ENCODE results near the gene PLB1.

The PLB1 gene

DNA sequence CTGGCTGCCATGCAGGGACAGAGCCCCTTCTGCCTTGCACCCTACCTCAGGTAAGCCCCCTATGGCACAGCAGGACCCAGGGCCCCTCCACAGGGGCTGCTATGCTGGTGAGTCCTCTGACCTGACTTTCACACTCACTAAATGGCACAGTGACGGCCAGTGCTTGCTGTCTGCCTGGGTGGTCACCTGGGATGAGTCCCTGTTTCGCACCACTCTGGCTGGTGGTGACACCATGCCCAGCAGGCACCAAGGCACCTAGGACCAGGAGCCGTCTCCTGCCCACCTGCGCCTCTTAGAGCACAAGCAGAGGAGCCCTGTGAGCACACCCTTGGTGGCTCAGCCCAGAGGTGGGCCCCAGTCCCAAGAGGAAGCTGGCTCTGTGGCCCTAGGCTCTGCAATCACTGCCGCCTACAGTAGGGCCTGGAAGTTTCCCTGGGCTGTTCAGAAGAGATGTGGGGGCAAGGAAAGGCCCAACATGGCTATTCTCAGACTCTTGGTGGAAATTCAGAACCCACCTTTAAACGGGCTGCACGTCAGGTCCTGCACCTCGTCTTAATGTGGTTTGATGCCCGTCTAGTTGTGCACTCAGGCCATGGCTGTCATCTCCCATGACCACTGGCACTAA, 96.0 kb downstream of the PLB1 start:
- no peak for DNase-seq (ENCODE audit: low spot score)

DNA sequence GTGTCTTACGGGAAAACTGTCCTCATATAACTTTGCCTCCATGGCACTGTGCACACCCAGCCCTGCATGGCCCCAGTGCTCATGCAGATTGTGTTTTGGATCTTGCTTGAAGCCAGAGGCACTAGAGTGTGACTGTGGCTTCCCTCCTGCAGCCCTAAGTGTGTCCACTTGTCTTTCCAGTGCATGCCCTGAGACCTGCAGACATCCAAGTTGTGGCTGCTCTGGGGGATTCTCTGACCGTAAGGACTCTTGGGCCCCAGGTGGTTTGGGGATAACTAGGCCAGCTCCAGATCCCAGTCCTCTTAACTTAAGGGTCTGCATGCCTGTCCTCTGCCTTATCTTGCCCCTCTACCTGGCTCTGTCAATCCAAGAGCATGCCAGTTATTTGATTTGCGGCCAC, 96.6 kb downstream of the PLB1 start:
- no peak for DNase-seq (ENCODE audit: low spot score)

DNA sequence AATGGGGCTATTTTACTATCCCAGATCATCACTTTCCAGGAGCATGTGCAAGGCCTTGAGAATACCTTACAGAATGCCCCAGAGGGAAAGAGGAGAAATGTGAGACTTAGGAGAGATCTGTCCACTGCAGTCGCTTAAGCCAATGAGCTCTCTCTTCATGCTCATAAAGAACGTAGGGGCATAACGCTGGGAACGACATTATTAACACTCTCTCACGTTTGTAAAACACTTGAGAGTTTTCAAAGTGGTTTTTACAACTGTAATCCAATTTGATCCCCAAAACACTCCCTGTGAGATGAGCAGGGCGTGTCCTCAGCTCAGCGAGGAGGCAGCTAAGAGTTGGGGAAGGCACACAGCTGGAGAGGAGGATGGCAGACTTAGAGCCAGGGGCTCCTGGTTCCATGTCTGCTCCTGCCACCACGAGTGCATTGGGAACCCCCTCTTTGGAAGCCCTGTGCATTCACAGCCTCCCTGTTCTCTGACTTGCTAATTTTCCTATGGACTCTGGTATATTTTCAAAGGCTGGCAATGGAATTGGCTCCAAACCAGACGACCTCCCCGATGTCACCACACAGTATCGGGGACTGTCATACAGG, 97.4 kb downstream of the PLB1 start:
- DNase-seq (ENCODE audit: low spot score): no peak

DNA sequence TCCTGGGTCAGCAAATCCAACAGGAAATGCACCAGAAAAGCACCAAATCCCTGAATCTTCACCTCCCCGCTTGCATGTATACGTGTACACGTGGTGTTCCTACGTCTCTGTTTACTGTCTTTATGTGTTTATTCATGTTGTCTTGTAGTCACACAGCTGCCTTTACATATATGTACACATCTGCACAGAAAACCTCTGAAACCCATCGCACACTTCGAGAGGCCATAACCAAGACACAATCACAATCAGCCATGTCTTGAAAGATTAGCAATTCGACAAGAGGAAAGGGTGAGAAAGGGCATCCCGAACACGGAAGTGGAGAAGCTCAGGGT, 98.1 kb downstream of the PLB1 start:
- no peak for DNase-seq (ENCODE audit: low spot score)

DNA sequence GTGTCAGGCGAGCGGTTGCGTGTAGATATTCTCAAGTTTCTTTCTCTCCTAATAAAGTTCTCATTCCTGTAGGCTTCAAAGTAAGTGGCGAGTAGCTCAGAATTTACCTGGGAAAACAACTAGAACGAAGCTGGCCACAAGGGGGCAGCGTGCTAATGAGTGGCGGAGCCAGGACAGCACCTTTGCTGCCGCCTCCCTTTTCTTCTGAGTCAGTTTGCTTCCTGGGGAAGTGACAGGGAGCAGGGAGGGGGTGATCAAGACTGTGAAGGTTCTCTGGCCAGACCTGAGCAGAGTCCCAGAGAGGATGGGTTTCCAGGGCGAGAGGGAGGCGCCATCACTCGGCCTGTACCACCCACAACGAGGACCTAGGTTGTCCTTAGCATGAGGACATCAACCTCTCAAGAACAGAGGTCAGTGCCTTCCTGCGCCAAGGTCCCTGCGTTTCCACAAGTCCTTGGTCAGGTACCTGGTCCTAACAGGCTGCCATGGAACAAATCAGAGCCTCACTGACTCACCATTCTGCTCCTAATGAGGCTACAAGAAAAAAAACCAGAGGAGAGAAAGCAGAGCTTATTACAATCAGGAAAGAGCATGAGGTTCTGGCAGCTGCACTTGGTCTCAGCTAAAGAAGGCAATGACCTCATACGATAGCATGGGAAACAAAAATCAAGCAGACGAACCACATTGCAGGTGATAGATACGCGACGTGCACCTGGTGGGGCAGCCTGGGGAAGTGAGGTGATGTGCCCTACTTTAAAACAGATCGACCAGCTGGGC, 98.7 kb downstream of the PLB1 start:
- peak; percentile 84 for DNase-seq (ENCODE audit: low spot score)

DNA sequence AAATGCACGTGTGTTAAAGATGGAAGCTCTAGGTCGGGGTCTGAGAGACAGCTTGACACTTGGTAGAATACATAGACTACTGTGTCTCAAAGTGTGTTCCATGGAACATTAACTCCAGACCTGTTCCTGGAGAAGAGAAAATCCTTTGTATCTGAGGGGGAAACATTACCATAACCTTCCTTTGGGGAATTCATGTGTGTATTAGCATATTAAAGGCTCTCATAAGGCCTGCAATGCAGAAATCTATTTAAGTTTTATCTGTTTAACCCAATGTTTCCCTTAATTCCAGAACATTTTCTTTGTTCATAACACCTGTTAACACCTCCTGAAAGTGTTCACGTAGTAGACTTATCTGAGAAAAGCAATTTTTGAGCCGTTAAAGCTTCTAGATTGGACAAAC, 99.5 kb downstream of the PLB1 start:
- DNase-seq (ENCODE audit: low spot score): no peak

DNA sequence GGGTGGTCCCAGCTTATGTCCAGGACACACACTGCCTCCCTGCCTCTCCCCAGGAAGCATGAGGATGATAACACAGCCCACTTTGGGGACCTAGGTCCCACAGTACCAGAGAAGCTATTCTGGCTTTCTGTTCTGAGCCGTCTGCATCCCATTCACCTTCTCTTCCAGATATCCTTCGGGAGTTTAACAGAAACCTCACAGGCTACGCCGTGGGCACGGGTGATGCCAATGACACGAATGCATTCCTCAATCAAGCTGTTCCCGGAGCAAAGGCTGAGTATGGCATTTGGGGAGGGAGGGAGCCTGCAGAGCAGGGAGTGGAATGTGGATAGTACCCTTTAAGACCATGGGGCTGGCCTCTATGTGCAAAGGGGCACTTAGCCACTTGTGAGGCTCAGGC, 102.6 kb downstream of the PLB1 start:
- no peak for DNase-seq (ENCODE audit: low spot score)

DNA sequence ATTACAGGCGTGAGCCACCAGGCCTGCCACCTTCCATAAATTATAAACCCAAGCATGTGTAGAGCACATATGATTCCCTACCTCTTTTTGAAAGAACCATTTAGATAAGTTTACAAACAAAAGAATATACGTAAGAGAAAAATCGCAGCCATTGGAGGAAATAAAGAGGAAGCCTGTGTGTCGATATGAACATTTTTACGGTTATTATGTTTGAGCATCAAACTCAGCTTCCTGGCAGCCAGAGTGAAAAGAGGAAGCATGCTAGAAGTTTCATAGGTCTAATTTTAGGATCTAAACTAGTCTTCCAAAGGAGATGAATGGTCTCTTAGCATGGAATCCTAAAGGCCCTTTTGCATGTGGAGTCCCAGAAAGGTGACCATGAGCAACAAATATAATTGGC, 104.3 kb downstream of the PLB1 start:
- DNase-seq (ENCODE audit: low spot score): no peak

DNA sequence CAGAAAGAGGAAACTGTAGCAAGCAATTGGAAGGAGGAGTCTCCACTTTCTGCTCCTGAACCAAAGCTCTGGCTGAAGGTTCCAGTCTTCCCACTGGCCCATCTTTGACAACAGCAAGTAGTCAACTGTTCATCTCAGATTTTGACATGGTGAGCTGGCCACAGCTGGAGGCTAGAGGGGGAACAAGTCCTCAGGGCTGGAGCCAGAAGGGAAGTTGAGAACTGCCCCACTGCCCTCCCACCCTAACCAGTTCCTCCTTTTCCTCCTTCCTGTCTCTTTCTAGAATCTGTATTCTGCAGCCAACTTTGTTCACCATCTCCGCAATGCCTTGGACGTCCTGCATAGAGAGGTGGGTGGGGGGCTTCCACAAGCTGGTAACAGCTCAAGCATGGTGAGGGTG, 105.8 kb downstream of the PLB1 start:
- no peak for DNase-seq (ENCODE audit: low spot score)

DNA sequence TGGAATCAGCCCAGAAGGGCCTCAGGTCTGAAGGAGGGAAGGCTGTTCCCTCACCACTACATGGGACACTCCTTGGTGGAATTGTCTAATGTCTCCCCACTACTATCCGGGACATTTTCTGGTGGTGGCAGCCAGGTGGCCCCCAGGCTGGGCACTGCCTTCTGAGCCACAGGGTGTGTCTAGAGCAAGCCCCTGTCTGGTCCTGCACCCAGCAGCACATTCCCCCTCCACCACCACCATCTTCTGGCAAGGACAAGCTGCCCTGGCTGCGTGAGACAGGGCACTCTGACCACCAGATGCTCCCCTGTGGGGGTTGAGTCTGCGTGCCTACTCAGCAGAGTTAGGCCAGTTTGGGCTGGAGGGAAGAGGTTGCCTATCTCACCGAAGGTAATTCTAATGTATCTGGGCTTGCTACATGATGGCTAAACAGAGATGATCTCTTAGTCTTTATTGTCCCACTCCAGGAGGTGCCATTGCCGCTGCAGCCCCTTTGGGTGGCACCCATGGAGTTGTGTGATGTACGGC, 106.3 kb downstream of the PLB1 start:
- DNase-seq (ENCODE audit: low spot score): no peak

DNA sequence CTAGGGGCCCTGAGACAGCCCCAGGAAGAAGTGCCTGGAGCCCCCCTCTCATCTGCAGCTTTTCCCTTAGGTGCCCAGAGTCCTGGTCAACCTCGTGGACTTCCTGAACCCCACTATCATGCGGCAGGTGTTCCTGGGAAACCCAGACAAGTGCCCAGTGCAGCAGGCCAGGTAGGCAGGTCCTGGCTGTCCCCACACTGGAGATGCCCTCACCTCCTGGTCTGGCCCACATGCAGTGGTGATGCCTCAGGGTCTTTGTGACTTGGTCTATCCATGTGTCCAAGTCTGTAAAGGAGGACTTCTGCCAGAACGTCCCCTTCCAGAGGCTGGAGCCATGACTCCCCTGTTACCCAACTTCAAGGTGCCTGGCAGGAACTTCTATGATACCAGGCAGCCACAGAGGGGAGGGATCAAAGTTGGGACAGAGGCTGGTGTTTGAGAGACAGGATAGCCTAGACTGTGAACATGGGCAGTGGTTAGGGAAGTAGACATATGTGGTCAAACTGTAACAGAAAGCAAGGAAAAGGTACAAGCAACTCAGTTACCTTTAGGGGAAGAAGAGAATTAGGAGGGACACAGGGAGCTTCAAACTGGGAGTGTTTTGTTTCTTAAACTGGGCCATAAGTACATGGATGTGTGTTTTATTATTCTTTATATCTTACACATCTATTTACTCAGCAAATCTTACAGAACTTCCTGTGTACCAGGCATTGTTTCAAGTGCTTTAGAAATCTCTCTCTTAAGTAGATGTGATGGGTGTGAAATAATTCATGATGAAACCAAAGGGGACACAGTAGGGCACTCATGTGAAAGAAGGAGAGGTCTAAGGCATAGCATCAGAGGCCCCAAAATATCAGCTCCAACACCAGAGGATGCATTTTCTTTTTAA, 107.1 kb downstream of the PLB1 start:
- no peak for DNase-seq (ENCODE audit: low spot score)

DNA sequence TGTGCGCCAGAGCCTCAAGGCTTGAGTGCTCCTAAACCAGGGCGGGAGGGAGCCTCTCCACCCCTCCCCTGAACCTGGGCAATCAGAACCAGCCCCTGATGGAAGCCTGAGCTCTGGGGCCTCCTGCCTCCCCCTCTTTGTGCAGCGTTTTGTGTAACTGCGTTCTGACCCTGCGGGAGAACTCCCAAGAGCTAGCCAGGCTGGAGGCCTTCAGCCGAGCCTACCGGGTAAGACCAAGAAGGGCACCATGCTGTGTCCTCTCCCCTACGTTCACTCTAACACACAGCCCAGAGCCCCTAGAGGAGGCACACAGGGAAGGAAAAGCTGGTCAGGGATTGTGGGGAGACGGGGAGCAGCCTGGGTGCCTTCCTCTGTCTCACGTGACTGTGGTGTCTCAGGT, 108.0 kb downstream of the PLB1 start:
- no peak for DNase-seq (ENCODE audit: low spot score)

DNA sequence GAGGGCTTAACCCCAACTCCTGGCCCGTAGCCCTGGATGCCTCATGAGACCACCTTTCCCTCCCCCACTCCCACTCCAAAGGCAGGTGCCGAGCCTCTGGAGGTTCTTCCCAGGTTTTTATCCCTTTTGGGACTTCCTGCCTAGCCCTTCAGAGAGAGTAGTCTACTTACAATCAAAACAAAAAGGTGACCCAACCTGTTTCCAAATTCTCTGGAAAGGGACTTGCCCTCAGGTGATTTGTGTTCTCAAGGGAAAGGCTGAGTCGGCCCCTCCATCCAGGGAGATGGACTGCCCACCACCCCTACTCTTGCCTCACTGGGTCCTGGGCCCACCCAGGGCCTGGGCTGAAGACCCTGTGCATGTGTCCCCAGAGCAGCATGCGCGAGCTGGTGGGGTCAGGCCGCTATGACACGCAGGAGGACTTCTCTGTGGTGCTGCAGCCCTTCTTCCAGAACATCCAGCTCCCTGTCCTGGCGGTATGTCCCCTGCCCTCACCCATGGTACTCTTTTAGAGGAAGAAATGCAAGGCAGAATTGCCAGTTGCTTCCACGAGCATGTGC, 108.5 kb downstream of the PLB1 start:
- no peak for DNase-seq (ENCODE audit: low spot score)

DNA sequence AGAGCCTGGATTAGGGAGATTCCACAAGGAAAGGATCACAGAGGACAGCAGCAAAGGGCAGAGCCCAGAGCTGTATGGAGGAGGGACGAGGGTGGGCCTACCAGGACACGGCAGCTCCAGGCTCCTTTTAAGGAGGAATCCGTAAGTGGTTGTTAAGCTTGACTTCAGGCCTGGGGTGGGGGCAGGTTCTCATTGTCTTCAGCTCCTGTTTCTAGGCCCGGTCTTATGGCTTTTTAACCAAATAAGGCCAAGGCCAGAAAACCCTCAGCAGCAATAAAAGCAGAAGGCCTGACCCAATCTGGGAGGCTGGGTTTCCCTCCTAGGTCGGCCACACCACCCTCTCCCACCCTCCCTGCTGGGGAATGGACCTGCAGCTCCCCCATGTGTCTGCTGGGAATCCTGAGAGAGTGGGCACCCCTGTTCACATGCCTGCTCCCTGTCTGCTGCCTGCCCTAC, 111.2 kb downstream of the PLB1 start:
- DNase-seq (ENCODE audit: low spot score): no peak

DNA sequence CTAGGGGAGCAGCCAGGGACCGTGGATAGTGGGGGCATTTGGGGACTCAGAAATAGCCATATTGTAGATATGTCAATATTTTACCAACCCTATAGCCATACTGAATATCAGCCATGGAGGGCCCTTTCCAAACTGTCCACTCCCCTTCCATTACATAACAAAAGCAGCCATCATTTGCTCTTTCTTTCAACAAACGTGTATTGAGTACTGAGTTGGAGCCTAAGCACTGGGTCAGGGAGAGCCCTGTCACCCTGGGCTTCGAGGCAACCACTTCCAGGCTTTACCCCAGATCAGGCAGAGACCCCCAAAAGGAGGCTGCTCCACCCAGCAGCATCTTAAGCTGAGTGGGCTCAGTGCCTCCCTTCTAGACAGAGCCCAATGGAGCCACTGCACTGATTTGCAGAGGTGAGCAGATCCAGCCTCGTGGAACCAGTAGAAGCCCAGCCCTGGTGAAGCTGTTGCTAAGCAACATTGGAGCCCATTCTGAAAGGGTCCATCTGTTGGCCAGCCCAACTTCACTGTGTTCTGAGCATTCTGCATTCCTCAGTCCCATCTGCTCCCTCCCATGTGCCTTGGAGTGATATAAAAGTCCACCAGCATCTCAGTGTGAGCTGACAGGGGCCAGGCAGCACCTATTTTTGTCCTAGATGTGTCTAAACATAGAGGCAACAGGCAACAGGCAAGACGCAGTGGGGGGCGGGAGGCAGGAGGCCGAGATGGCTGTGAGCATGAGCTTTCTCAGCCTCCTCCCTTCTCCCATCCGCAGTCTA, 112.1 kb downstream of the PLB1 start:
- DNase-seq (ENCODE audit: low spot score): no peak

DNA sequence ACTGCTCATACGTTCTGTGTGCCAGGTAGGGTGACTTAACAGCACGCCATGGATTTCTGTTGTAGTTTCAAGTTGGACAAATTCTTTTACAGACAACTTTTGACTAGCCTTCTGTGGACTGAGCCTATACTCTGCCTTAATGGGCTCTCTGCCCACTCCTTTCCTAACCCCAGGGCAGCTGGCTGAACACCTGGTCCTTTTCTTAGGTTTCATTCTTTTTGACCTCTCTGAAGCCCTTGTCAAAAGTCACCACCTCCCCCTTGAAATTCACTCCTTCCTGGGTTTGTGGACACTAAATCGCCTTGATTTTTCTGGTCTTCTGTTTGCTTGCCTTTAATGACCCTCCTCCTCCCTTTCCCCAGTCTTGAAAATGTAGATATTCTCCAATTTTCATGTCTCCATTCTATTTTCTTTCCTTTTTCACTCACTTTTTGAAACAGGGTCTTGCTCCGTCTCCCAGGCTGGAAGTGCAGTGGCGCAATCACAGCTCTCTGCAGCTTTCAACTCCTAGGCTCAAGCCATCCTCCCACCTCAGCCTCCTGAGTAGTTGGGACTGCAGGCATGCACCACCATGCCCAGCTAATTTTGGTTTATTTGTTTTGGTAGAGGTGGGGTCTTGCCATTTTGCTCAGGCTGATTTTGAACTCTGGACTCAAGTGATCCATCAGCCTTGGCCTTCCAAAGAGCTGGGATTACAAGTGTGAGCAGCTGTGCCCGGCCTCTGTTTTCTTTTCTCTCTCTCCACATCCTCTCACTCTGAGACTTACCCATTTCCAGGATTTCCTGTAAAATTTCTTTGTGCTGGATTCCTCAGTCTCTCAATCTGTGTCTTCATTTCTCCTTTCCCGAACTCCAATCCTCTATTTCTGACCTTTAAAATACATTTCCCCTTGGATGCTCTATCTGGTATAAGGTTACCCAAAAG, 112.9 kb downstream of the PLB1 start:
- no peak for DNase-seq (ENCODE audit: low spot score)

DNA sequence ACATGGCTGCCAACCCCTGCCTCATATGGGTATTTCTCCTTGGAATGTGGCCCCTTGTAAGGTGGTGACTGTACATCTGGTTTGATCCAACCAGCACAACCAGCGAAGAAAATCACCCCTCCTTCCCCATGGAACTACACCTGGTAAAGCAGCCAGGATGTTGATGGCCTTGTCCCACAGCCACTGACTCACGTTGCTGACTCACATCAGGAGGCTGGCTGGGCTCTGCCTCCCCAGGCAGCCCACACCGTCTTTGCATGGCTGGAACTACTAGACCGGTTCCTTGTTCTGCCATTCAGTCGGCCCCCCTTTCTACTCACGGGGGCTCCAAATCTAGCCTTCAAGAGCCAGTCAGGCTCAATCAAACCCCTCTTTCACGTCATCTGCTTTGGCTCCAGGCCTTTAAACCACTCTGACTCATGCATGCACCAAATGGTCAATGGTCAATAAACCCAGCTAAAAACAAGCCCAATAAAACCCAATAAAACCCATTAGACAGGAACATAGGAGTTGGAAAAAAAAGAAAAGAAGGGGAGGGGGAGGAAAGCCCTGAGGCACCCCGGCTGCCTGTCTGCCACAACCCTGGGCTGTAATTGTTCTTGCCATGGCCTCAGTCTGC, 114.8 kb downstream of the PLB1 start:
- DNase-seq (ENCODE audit: low spot score): no peak

DNA sequence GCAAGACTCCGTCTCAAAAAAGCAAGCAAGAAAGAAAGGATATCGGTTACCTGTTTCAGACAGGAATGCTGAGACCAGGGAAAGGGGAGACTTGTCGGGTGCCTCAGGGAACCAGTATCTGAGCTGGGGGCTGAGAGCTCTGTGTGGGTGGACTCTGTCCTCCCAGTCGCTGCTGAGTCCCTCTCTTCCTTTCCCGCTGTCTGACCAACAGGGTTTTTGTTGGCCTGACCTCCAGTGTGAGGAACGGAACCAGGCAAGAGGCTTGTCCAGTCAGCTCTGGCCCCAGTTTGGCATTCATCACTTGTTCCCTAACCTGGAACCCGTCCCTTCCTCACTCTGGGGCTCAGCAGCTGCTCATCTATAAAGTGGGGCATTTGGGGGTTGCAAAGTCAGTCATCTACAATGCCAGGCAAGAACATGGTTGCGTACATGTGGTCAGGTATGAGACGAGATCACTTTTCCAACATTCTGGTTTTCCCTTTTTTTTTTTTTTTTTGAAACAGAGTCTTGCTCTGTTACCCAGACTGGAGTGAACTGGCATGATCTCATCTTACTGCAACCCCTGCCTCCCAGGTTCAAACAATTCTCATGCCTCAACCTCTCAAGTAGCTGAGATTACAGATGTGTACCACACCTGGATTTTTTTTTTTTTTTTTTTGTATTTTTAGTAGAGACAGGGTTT, 116.4 kb downstream of the PLB1 start:
- no peak for DNase-seq (ENCODE audit: low spot score)

DNA sequence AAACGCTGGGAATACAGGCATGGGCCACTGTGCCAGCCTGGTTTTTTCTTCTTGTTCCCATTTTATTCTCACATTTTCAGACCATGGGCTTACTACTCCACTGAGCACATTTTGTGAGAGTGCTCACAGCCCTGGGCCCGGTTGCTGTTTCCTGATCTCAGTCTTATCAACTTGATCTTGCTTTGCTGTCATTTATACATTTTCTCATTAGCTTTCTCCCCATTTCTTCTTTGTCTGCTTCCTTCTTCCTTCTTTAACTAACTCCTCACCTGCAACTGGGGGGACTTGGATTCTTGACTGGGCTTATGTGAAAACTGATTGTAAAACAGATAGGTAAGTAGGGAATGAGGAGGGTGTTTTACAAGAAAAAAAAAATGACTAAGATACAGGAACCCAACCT, 117.3 kb downstream of the PLB1 start:
- DNase-seq (ENCODE audit: low spot score): no peak

Data from left forelimb (tissue), 1 donor.